Panc1 (cell line): ENCODE results near the gene CFD. TPM values are rescaled to one million over a fixed set of nuclear protein-coding genes. Genes with fewer than 3 reads are reported as not detected.

Experiments
- ATAC-seq: fragments of 200-7000 bp; cut with Tn5 transposase; 2 replicates; pipeline ENCODE4 v1.9.1; 2020; ENCODE audit warnings: mild to moderate bottlenecking, moderate library complexity
- BruUV-seq: library from RNA; stranded (reverse); fragments of 400-500 nt; replicated peaks from 2 replicates; lab custom pipeline; 2021; lab: Mats Ljungman, UMichigan
- CTCF ChIA-PET: fragments of 300-600 bp; sonication (Branson Sonifier 250); formaldehyde crosslinking; loops from one replicate; lab custom pipeline; 2022; ENCODE audit warnings: antibody characterized with exemption; lab: Charles Lee
- POLR2A ChIA-PET: fragments of 300-600 bp; sonication (Branson Sonifier 250); formaldehyde crosslinking; loops from one replicate; lab custom pipeline; 2022; ENCODE audit warnings: antibody characterized with exemption; lab: Charles Lee
- DNase-seq: peaks from one replicate; pipeline ENCODE4 v3.0.0-alpha.2; 2010; ENCODE audit warnings: low read depth, low spot score
- H3K27ac ChIP-seq: 2 replicates; pipeline ENCODE4 v1.5.1; 2011; ENCODE audit warnings: mild to moderate bottlenecking, low read length, inconsistent platforms
- H3K27me3 ChIP-seq: fragments of 200-500 bp; sonication (Bioruptor generic); 2 replicates; pipeline ENCODE4 v1.6.0; 2014; ENCODE audit warnings: low read length, inconsistent platforms; ENCODE audit not compliant: control insufficient read depth, insufficient read depth
- H3K36me3 ChIP-seq: fragments of 200-500 bp; sonication (Bioruptor generic); 2 replicates; pipeline ENCODE4 v1.5.1; 2014; ENCODE audit warnings: inconsistent platforms, mild to moderate bottlenecking, low read length, moderate library complexity; ENCODE audit not compliant: control insufficient read depth, insufficient read depth
- H3K4me1 ChIP-seq: 2 replicates; pipeline ENCODE4 v1.5.1; 2011; ENCODE audit warnings: inconsistent platforms, mild to moderate bottlenecking, low read length, moderate library complexity; ENCODE audit not compliant: control insufficient read depth, insufficient read depth
- H3K4me3 ChIP-seq, 2 experiments: 2 replicates each; pipeline ENCODE4 v1.5.1; 2011 to 2012; ENCODE audit warnings: low read depth in 2 of 2, low read length in 2 of 2, mild to moderate bottlenecking in 2 of 2, inconsistent platforms in 1 of 2, moderate library complexity in 1 of 2
- H3K9me3 ChIP-seq: fragments of 200-500 bp; sonication (Bioruptor generic); 2 replicates; pipeline ENCODE4 v1.5.1; 2014; ENCODE audit warnings: low read depth, mild to moderate bottlenecking, inconsistent platforms, low read length, moderate library complexity; ENCODE audit not compliant: control insufficient read depth, insufficient read depth
- POLR2AphosphoS5 ChIP-seq: IDR thresholded peaks from 2 replicates; pipeline ENCODE4 v1.6.1; 2012; ENCODE audit warnings: mild to moderate bottlenecking, low read depth, low read length, moderate library complexity
- SIN3A ChIP-seq: IDR thresholded peaks from 2 replicates; pipeline ENCODE4 v1.6.1; 2012; ENCODE audit warnings: low read depth, mild to moderate bottlenecking, low read length, moderate library complexity, borderline replicate concordance; ENCODE audit not compliant: insufficient read depth
- TCF7L2 ChIP-seq: IDR thresholded peaks from 2 replicates; pipeline ENCODE4 v1.6.1; 2011; ENCODE audit warnings: mild to moderate bottlenecking, low read depth, low read length, inconsistent platforms
- in situ Hi-C: cut with HindIII; loops from 2 replicates; pipeline ENCODE4 v1.10.0; 2016; ENCODE audit warnings: low sequenced_read_pairs, low pct_unique_long_range_greater_than_20kb
- intact Hi-C: fragments of 100-400 bp; cut with micrococcal nuclease; formaldehyde crosslinking; loops from one replicate; pipeline ENCODE4 v1.10.0; 2022; ENCODE audit not compliant: unreplicated experiment
- total RNA-seq: library from RNA; stranded (reverse); gene quantifications from one replicate; pipeline ENCODE4 v1.2.1, GENCODE V29; 2021; ENCODE audit not compliant: unreplicated experiment
- TF ChIP-seq, protein P1 (sequence below), 2 experiments: IDR thresholded peaks; 2 replicates each; pipeline ENCODE4 v1.6.1; 2011 to 2012; ENCODE audit warnings: low read depth in 2 of 2, control low read depth in 1 of 2, low read length in 1 of 2, mild to moderate bottlenecking in 1 of 2, moderate library complexity in 1 of 2; ENCODE audit not compliant: insufficient read depth in 1 of 2
- TF ChIP-seq, protein P2 (sequence below): fragments of 450-650 bp; IDR thresholded peaks from 2 replicates; pipeline ENCODE4 v1.5.1; 2017; ENCODE audit warnings: mild to moderate bottlenecking

Gene CFD
- total RNA-seq, 1 experiment from 2014 or later: 9.9 TPM

DNA sequence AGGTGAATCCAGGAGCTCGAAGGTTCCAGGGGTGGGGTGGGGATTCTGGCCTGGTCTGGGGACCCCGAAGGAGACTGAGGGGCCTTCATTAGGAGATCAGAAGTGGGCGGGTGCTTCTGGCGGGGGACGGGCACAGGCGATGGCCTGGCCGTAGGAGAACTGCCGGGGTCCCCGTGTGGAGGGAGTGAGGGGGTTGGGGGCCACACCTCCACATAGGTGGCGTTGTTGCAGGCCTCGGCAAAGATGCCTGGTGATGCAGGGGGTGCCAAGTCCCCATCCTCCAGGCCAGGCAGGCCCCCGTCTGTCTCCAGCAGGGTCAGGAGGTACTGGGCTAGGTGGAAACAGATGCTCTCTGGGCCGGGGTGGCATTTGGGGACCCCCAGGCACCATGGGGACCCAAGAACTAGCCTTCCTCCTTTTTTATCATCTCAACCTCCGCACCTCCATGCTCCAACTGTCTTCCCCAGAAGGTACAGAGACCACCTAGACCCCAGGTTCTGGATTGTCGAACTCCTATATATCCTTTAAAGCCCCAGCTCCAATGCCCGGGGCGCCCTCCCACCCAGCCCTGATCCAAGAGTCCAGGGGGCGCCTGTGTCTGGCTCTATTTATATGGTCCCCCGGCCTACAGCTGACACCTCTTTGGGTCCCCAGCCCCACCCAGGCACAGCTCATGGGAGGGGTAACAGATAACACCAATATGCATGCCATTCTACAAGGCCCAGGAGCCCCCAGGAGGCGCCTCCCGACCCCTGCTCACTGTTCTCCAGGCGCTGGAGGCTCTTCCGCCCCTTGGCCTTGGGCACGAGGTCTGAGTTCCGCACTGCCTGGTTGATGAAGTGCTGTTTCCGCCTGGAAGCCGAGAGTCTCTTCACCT lies 42.0 kb downstream of the CFD start:
- no peak for ATAC-seq
- no peaks in the 10 kb centered on the region for H3K36me3 ChIP-seq
- no peaks in the 10 kb centered on the region for H3K27me3 ChIP-seq
- TF ChIP-seq TCF7L2: no peak
- no peak for TF ChIP-seq SIN3A
- TF ChIP-seq, protein P1, sequence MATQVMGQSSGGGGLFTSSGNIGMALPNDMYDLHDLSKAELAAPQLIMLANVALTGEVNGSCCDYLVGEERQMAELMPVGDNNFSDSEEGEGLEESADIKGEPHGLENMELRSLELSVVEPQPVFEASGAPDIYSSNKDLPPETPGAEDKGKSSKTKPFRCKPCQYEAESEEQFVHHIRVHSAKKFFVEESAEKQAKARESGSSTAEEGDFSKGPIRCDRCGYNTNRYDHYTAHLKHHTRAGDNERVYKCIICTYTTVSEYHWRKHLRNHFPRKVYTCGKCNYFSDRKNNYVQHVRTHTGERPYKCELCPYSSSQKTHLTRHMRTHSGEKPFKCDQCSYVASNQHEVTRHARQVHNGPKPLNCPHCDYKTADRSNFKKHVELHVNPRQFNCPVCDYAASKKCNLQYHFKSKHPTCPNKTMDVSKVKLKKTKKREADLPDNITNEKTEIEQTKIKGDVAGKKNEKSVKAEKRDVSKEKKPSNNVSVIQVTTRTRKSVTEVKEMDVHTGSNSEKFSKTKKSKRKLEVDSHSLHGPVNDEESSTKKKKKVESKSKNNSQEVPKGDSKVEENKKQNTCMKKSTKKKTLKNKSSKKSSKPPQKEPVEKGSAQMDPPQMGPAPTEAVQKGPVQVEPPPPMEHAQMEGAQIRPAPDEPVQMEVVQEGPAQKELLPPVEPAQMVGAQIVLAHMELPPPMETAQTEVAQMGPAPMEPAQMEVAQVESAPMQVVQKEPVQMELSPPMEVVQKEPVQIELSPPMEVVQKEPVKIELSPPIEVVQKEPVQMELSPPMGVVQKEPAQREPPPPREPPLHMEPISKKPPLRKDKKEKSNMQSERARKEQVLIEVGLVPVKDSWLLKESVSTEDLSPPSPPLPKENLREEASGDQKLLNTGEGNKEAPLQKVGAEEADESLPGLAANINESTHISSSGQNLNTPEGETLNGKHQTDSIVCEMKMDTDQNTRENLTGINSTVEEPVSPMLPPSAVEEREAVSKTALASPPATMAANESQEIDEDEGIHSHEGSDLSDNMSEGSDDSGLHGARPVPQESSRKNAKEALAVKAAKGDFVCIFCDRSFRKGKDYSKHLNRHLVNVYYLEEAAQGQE (IDR thresholded peaks at IDR 0.05; ENCODE audit: insufficient read depth in 1 of 2, low read depth in 2 of 2, low read length in 1 of 2): no peak
- TF ChIP-seq, protein P2, sequence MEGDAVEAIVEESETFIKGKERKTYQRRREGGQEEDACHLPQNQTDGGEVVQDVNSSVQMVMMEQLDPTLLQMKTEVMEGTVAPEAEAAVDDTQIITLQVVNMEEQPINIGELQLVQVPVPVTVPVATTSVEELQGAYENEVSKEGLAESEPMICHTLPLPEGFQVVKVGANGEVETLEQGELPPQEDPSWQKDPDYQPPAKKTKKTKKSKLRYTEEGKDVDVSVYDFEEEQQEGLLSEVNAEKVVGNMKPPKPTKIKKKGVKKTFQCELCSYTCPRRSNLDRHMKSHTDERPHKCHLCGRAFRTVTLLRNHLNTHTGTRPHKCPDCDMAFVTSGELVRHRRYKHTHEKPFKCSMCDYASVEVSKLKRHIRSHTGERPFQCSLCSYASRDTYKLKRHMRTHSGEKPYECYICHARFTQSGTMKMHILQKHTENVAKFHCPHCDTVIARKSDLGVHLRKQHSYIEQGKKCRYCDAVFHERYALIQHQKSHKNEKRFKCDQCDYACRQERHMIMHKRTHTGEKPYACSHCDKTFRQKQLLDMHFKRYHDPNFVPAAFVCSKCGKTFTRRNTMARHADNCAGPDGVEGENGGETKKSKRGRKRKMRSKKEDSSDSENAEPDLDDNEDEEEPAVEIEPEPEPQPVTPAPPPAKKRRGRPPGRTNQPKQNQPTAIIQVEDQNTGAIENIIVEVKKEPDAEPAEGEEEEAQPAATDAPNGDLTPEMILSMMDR: no peak
- TF ChIP-seq POLR2AphosphoS5: no peak
- intact Hi-C loops (no loop called here), in situ Hi-C loops (no loop called here)
- POLR2A ChIA-PET: no interaction called here
- no peak overlapping the region for H3K27ac ChIP-seq
- no peaks in the 10 kb centered on the region for H3K4me1 ChIP-seq
- BruUV-seq: no TSS peak
- H3K4me3 ChIP-seq: no peak overlapping the region
- no peak for DNase-seq
- CTCF ChIA-PET: no interaction called here
- H3K9me3 ChIP-seq: no peaks in the 10 kb centered on the region

DNA sequence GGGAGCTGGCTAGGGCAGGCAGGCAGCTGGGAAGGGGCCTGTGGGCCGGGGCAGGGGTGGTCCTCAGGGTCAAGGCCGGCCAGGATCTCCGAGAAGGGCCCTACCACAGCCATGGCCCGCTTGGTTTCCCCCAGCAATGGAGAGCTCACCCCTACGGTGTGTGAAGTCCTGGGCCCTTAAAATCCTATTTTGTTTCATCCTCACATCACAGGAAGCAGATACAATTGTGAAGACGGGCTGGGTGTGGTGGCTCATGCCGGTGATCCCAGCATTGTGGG lies 42.6 kb downstream of the CFD start:
- ATAC-seq (no peak), DNase-seq (no peak)
- Histone ChIP-seq H3K4me3 (no peak overlapping the region), H3K9me3 (no peaks in the 10 kb centered on the region), H3K27me3 (no peaks in the 10 kb centered on the region), H3K4me1 (no peaks in the 10 kb centered on the region), H3K27ac (no peak overlapping the region), H3K36me3 (no peaks in the 10 kb centered on the region)
- BruUV-seq: no TSS peak
- POLR2A ChIA-PET: no interaction called here
- no peak for TF ChIP-seq POLR2AphosphoS5
- TF ChIP-seq TCF7L2: no peak
- TF ChIP-seq, protein P1 (IDR thresholded peaks at IDR 0.05; ENCODE audit: insufficient read depth in 1 of 2, low read depth in 2 of 2, low read length in 1 of 2): no peak
- TF ChIP-seq, protein P2: no peak
- no peak for TF ChIP-seq SIN3A
- CTCF ChIA-PET: no interaction called here
- in situ Hi-C loops: no loop called here
- intact Hi-C loops: no loop called here
